Measurements from ENCODE around the gene STOML1. TPM values are rescaled to one million over a fixed set of nuclear protein-coding genes. Genes with fewer than 3 reads are reported as not detected.

STOML1 gene
- total RNA-seq, 1 donor from 2014 or later: 14.3 TPM

DNA sequence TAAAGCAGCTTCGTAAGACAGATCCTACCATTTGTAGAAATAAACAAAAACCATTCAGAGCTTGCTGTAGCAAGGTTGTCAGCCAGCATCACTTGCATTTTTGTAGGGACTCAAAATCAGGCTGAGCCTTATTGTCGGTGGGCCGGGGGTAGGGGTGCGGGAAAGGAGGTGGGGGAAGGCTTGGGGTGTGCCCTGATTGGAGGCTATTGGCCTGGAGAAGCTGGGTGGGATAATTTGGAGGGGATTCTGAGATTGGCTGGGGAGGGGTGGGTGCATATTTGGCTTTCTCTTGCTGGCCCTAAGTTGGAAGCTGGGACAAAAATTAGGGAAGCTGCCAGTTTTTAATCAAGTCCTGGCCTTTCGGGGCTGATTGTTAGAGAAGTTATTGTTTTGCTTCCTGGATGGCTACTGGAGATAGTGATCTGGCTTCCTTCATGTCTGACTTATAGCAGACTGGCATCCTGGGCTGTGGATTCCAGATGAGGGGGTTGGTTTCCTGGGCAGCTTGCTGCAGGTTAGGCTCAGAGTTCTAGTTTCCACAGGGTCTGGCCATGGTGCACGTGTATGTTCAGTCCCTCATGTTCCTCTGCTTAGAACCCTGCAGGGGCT, 22.8 kb downstream of the STOML1 start:
- Mint-ChIP-seq H3K27me3 (ENCODE audit: unreplicated experiment) (peaks cover 7% of the 10 kb centered on the region), H3K36me3 (ENCODE audit: low read depth, unreplicated experiment) (peaks cover 3% of the 10 kb centered on the region), H3K27ac (ENCODE audit: unreplicated experiment) (no peak overlapping the region), H3K4me3 (ENCODE audit: unreplicated experiment) (no peak overlapping the region), H3K9me3 (ENCODE audit: unreplicated experiment) (no peaks in the 10 kb centered on the region), H3K4me1 (ENCODE audit: unreplicated experiment) (peaks cover 22% of the 10 kb centered on the region)
- DNase-seq (ENCODE audit: low spot score): no peak
- TF ChIP-seq, protein P1, sequence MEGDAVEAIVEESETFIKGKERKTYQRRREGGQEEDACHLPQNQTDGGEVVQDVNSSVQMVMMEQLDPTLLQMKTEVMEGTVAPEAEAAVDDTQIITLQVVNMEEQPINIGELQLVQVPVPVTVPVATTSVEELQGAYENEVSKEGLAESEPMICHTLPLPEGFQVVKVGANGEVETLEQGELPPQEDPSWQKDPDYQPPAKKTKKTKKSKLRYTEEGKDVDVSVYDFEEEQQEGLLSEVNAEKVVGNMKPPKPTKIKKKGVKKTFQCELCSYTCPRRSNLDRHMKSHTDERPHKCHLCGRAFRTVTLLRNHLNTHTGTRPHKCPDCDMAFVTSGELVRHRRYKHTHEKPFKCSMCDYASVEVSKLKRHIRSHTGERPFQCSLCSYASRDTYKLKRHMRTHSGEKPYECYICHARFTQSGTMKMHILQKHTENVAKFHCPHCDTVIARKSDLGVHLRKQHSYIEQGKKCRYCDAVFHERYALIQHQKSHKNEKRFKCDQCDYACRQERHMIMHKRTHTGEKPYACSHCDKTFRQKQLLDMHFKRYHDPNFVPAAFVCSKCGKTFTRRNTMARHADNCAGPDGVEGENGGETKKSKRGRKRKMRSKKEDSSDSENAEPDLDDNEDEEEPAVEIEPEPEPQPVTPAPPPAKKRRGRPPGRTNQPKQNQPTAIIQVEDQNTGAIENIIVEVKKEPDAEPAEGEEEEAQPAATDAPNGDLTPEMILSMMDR (IDR thresholded peaks at IDR 0.05; ENCODE audit: unreplicated experiment): no peak

DNA sequence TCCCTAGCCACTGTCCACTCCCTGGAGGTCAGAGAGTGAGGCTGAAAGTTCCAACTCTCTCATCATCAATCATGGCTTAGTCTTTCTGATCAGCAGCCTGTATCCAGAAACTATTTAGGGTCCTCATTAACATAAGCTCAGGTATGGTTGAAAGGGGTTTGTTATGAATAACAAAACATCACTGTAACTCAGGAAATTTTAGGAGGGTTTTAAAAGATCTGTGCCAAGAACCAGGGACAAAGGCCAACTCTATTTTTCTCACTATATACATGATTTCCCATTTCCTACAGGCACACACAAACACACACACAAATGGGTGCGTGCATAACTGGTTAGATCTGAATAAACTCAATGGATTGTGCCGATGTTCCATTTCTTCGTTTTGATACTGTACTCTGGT, 23.6 kb downstream of the STOML1 start:
- DNase-seq (ENCODE audit: low spot score): no peak
- H3K27ac Mint-ChIP-seq (ENCODE audit: unreplicated experiment): no peak overlapping the region
- no peaks in the 10 kb centered on the region for H3K9me3 Mint-ChIP-seq (ENCODE audit: unreplicated experiment)
- peaks cover 3% of the 10 kb centered on the region for H3K36me3 Mint-ChIP-seq (ENCODE audit: low read depth, unreplicated experiment)
- TF ChIP-seq, protein P1 (IDR thresholded peaks at IDR 0.05; ENCODE audit: unreplicated experiment): no peak
- peaks cover 7% of the 10 kb centered on the region for H3K27me3 Mint-ChIP-seq (ENCODE audit: unreplicated experiment)
- peaks cover 30% of the 10 kb centered on the region for H3K4me1 Mint-ChIP-seq (ENCODE audit: unreplicated experiment)
- H3K4me3 Mint-ChIP-seq (ENCODE audit: unreplicated experiment): no peak overlapping the region

DNA sequence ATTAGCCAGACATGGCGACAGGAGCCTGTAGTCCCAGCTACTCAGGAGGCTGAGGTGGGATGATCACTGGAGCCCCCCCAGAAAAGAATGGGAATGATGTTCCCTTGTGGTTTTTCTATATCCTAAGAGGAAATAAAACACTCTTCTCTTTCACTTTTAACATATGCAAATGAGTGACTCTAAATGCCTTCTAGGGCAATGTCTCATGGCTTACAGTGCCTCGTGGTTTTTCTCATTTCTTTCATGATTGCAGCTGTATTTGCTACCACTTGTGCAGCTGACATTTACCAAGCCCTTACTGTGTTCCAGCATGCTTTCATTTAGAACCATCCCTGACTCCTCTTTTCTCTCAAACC, 26.4 kb downstream of the STOML1 start:
- TF ChIP-seq, protein P1 (IDR thresholded peaks at IDR 0.05; ENCODE audit: unreplicated experiment): no peak
- H3K4me3 Mint-ChIP-seq (ENCODE audit: unreplicated experiment): no peak overlapping the region
- no peak for DNase-seq (ENCODE audit: low spot score)
- H3K9me3 Mint-ChIP-seq (ENCODE audit: unreplicated experiment): no peaks in the 10 kb centered on the region
- H3K4me1 Mint-ChIP-seq (ENCODE audit: unreplicated experiment): peaks cover 42% of the 10 kb centered on the region
- H3K36me3 Mint-ChIP-seq (ENCODE audit: low read depth, unreplicated experiment): peaks cover 3% of the 10 kb centered on the region
- H3K27ac Mint-ChIP-seq (ENCODE audit: unreplicated experiment): no peak overlapping the region
- H3K27me3 Mint-ChIP-seq (ENCODE audit: unreplicated experiment): peaks cover 4% of the 10 kb centered on the region

DNA sequence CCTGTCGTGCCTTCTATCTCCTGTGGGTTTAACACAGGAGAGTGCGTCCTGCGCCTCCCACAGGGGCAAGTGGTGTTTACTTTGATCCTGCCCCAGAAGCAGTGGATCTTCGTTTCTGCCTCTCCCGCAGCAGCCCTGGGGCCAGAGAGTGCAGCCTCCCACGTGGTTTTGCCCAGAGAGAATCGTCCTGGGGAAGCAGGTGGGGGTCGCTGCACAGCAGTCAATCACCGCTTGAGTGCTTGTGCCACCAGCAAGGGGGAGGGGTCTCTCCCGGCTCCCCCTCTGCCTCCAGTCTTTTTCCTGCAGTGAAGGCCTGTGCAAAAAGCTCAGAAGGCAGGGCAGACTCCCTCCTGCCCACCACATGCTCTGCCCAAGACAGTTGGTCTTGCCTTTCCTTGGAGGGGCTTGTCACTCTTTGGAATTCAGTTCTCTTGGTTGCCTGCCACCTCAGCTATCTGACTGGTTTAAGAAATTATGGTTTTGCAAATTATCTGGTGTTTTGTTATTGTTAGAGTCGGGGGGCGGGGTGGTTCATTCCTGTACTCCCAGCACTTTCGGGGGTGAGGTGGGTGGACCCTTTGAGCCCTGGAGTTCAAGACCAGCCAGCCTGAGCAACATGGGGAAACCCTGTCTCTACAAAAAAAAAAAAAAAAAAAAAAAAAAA, 26.9 kb downstream of the STOML1 start:
- Mint-ChIP-seq H3K4me3 (ENCODE audit: unreplicated experiment) (no peak overlapping the region), H3K36me3 (ENCODE audit: low read depth, unreplicated experiment) (peaks cover 3% of the 10 kb centered on the region)
- DNase-seq (ENCODE audit: low spot score): peak; percentile 35

DNA sequence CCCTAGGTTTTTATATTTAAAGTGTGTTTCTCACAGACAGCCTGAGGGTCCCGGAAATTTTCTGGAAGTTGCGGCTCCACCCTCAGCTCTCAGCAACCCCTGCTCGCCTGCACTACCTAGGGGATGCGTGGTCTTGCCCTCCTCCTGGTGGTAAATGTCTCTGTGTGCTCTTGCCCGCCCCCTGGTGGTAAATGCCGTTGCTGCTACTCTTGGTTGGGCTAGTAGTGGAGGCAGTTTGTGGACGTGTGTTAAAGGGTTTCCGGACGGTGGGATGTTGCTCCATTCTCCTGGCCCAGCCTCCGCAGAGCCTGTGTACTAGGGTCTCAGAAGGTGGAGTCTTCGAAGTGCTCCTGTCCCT, 27.4 kb downstream of the STOML1 start:
- Mint-ChIP-seq H3K4me1 (ENCODE audit: unreplicated experiment) (peaks cover 45% of the 10 kb centered on the region), H3K9me3 (ENCODE audit: unreplicated experiment) (no peaks in the 10 kb centered on the region), H3K4me3 (ENCODE audit: unreplicated experiment) (no peak overlapping the region), H3K27me3 (ENCODE audit: unreplicated experiment) (peaks cover 4% of the 10 kb centered on the region), H3K36me3 (ENCODE audit: low read depth, unreplicated experiment) (peaks cover 2% of the 10 kb centered on the region), H3K27ac (ENCODE audit: unreplicated experiment) (no peak overlapping the region)
- peak; percentile 92 for DNase-seq (ENCODE audit: low spot score)
- TF ChIP-seq, protein P1 (IDR thresholded peaks at IDR 0.05; ENCODE audit: unreplicated experiment): peak; percentile 86

More for the DNA sequence above, 26.9 kb downstream of the STOML1 start:
- TF ChIP-seq, protein P1 (IDR thresholded peaks at IDR 0.05; ENCODE audit: unreplicated experiment): peak; percentile 7
- H3K27me3 Mint-ChIP-seq (ENCODE audit: unreplicated experiment): peaks cover 4% of the 10 kb centered on the region
- H3K27ac Mint-ChIP-seq (ENCODE audit: unreplicated experiment): peak overlapping the region; percentile 18
- H3K9me3 Mint-ChIP-seq (ENCODE audit: unreplicated experiment): no peaks in the 10 kb centered on the region
- peaks cover 45% of the 10 kb centered on the region for H3K4me1 Mint-ChIP-seq (ENCODE audit: unreplicated experiment)

All from endothelial cell (in vitro differentiated cells).